ENCODE data around the gene KIAA0930. TPM values are rescaled to one million over a fixed set of nuclear protein-coding genes. Genes with fewer than 3 reads are reported as not detected.
A peak's percentile ranks its signal among the peaks of the same experiment; 100 is the strongest.

The KIAA0930 gene
- total RNA-seq, 1 donor from 2014 or later, result 89.2 TPM

DNA sequence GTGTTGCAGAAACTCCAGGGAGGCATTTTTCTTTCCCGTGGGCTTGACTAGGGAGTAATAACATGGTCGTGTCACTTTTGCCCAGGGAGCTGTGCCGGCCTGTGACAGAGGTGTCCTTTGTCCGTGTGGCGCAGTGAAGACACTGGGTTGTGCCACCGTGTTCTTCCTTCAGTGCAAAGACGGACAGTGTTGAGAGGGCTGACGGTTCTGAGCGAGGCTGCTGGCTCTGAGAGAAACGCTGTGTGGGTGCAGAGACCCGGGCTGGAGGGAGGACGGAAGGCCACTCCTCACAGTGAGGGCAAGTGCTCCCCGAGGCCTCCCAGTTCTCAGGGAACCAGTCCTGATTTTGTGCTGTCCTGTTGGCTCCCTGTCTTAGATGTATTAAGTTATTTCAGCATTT lies 56.7 kb downstream of the KIAA0930 start:
- H3K36me3 ChIP-seq, result peaks cover 92% of the 10 kb centered on the region
- no peak for ATAC-seq

DNA sequence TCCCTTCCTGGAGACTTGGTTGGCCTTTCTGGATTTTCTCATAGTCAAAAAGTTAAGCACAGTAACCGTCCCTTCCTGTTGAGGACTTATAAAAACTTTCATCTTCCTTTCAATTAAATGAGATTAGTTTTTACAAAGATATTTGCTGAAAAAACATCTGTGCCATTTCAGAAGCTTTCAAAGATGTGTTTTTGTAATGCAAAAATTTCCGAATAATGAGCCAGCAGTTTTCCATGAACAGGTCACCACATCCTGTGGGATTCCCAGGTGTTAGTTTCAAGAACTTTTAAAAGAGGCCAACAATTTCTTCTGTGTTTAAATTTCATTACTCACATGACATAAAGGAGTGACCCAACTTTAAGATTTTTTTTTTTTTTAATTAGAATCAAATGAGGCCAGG lies 58.9 kb downstream of the KIAA0930 start:
- no peak overlapping the region for H3K27ac ChIP-seq
- peaks cover 96% of the 10 kb centered on the region for H3K36me3 ChIP-seq
- intact Hi-C loops (cut with DNase I), result no loop called here
- no peaks in the 10 kb centered on the region for H3K27me3 ChIP-seq (ENCODE audit: low read depth)
- H3K4me3 ChIP-seq, result no peak overlapping the region
- H3K9me3 ChIP-seq, result no peaks in the 10 kb centered on the region
- peaks cover 10% of the 10 kb centered on the region for H3K4me1 ChIP-seq
- ATAC-seq (no peak), DNase-seq (no peak)
- TF ChIP-seq, protein P1, sequence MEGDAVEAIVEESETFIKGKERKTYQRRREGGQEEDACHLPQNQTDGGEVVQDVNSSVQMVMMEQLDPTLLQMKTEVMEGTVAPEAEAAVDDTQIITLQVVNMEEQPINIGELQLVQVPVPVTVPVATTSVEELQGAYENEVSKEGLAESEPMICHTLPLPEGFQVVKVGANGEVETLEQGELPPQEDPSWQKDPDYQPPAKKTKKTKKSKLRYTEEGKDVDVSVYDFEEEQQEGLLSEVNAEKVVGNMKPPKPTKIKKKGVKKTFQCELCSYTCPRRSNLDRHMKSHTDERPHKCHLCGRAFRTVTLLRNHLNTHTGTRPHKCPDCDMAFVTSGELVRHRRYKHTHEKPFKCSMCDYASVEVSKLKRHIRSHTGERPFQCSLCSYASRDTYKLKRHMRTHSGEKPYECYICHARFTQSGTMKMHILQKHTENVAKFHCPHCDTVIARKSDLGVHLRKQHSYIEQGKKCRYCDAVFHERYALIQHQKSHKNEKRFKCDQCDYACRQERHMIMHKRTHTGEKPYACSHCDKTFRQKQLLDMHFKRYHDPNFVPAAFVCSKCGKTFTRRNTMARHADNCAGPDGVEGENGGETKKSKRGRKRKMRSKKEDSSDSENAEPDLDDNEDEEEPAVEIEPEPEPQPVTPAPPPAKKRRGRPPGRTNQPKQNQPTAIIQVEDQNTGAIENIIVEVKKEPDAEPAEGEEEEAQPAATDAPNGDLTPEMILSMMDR (IDR thresholded peaks at IDR 0.05), result no peak

More for the DNA sequence above, 56.7 kb downstream of the KIAA0930 start:
- no peaks in the 10 kb centered on the region for H3K27me3 ChIP-seq (ENCODE audit: low read depth)
- no peak overlapping the region for H3K27ac ChIP-seq
- TF ChIP-seq, protein P1 (IDR thresholded peaks at IDR 0.05), result no peak
- DNase-seq, result no peak
- H3K9me3 ChIP-seq, result no peaks in the 10 kb centered on the region
- H3K4me3 ChIP-seq, result no peak overlapping the region
- peaks cover 10% of the 10 kb centered on the region for H3K4me1 ChIP-seq
- intact Hi-C loops (cut with DNase I), result no loop called here

DNA sequence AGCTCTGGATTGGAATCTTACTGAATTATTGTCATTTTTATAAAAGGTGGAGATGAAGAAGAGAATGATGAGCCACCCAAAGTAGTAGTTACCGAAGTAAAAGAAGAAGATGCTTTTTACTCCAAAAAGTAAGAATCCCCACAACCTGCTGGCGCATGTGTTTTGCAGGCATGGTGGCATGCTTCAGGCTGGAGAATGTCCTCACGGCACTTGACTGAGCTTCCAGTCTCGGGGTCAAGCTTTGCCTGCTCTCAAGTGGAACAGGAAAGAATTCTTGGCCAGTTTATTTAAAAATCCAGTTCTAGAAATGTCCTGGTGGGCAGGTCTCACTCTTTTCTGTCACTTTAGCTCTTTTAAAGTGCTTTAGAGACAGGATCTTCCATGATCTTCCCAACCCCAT lies 59.5 kb downstream of the KIAA0930 start:
- TF ChIP-seq, protein P1 (IDR thresholded peaks at IDR 0.05), result no peak
- DNase-seq (no peak), ATAC-seq (no peak)
- H3K4me3 ChIP-seq, result no peak overlapping the region
- H3K27ac ChIP-seq, result no peak overlapping the region
- intact Hi-C loops (cut with DNase I), result no loop called here
- no peaks in the 10 kb centered on the region for H3K27me3 ChIP-seq (ENCODE audit: low read depth)
- H3K9me3 ChIP-seq, result no peaks in the 10 kb centered on the region
- peaks cover 97% of the 10 kb centered on the region for H3K36me3 ChIP-seq
- H3K4me1 ChIP-seq, result peaks cover 10% of the 10 kb centered on the region

DNA sequence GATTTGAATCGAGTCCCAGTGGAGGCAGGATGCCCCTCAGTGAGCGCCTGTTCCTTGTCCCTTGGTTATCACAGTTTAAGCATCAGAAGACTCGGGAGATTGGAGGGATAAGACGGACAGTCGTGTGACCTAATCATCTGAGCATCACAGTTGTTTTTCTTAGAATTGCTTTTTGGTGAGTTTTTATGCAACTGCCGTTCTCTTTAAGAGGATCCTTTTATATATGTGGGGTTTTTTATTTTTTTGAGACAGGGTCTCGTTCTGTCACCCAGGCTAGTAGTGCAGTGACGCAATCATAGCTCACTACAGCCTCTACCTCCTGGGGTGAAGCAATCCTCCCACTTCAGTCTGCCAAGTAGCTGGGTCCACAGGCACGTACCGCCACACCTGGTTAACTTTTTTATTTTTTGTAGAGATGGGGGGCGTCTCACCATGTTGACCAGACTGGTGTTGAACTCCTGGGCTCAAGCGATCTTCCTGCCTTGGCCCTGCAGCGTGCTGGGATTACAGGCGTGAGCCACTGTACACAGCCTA lies 60.5 kb downstream of the KIAA0930 start:
- Histone ChIP-seq H3K9me3 (no peaks in the 10 kb centered on the region), H3K4me3 (no peak overlapping the region), H3K36me3 (peaks cover 97% of the 10 kb centered on the region), H3K4me1 (peaks cover 10% of the 10 kb centered on the region), H3K27me3 (ENCODE audit: low read depth) (no peaks in the 10 kb centered on the region), H3K27ac (no peak overlapping the region)
- TF ChIP-seq, protein P1 (IDR thresholded peaks at IDR 0.05), result no peak
- peak; percentile 67 to 72 for ATAC-seq
- DNase-seq, result no peak
- intact Hi-C loops (cut with DNase I), result no loop called here

DNA sequence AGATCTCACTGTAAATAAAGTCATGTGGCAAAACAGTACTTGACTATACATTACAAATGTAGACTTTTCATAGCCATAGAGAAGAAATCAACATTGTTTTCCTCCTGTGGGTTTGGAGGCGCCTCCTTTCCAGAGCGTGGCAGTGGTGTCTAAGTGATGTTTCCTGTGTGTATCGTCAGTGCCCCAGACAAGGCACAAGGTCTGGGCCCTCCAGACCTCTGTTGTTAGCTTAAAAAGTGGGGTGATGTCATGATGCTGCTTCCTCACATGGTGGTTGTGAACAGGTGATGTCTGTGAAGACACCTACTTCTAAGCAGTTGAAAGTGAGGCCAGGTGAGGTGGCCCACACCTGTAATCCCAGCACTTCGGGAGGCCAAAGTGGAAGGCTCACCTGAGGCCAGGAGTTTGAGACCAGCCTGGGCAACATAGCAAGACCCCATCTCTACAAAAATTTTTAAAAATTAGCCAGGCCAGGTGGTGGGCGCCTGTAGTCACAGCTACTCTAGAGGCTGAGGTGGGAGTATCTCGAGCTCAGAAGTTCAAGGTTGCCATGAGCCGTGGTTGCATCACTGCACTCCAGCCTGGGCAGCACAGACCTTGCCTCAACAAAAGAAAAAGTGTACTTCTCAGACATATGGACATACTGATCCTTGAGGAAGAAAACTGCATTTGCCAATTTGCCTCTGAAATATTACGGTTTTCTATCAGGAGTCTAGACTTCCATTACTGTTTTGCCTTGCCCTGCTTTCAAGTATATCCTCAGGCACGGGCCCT lies 61.2 kb downstream of the KIAA0930 start:
- TF ChIP-seq, protein P1 (IDR thresholded peaks at IDR 0.05), result no peak
- H3K27ac ChIP-seq, result no peak overlapping the region
- DNase-seq, result no peak
- no peak for ATAC-seq
- intact Hi-C loops (cut with DNase I), result no loop called here
- H3K9me3 ChIP-seq, result no peaks in the 10 kb centered on the region
- H3K4me1 ChIP-seq, result peaks cover 10% of the 10 kb centered on the region
- H3K27me3 ChIP-seq (ENCODE audit: low read depth), result no peaks in the 10 kb centered on the region
- no peak overlapping the region for H3K4me3 ChIP-seq
- H3K36me3 ChIP-seq, result peaks cover 97% of the 10 kb centered on the region

Data from lower lobe of right lung (tissue), 2 donors.